Mesothelial cell of epicardium (in vitro differentiated cells): ENCODE data around the gene CNTF. TPM values are rescaled to one million over a fixed set of nuclear protein-coding genes. Genes with fewer than 3 reads are reported as not detected.
A peak's percentile ranks its signal among the peaks of the same experiment; 100 is the strongest.

Experiments used
- DNase-seq, 2 experiments: peaks; one replicate each; pipeline ENCODE4 v3.0.0; 2021; ENCODE audit warnings: low spot score in 2 of 2; ENCODE audit not compliant: unreplicated experiment in 2 of 2
- H3K27ac Mint-ChIP-seq: 2 replicates; pipeline ENCODE4 v1.8.0; 2021; ENCODE audit warnings: mixed read lengths
- H3K27me3 Mint-ChIP-seq: 2 replicates; pipeline ENCODE4 v1.8.0; 2021; ENCODE audit warnings: low read depth, mixed read lengths
- H3K36me3 Mint-ChIP-seq: 2 replicates; pipeline ENCODE4 v1.8.0; 2021; ENCODE audit warnings: mixed read lengths
- H3K4me1 Mint-ChIP-seq: 2 replicates; pipeline ENCODE4 v1.8.0; 2021; ENCODE audit warnings: mixed read lengths
- H3K4me3 Mint-ChIP-seq: 2 replicates; pipeline ENCODE4 v1.8.0; 2021; ENCODE audit warnings: mild to moderate bottlenecking, moderate library complexity, mixed read lengths
- H3K9me3 Mint-ChIP-seq: 2 replicates; pipeline ENCODE4 v1.8.0; 2021; ENCODE audit warnings: mixed read lengths
- total RNA-seq: library from RNA; stranded (reverse); gene quantifications from 3 replicates; pipeline ENCODE4 v1.2.1, GENCODE V29; 2021
- TF ChIP-seq, protein P1 (sequence below): fragments of 200-600 bp; sonication (generic); IDR thresholded peaks from one replicate; pipeline ENCODE4 v1.5.0; 2021; ENCODE audit warnings: antibody characterized with exemption; ENCODE audit not compliant: unreplicated experiment

The CNTF gene
- total RNA-seq, 1 donor from 2014 or later = 2.7 TPM

DNA sequence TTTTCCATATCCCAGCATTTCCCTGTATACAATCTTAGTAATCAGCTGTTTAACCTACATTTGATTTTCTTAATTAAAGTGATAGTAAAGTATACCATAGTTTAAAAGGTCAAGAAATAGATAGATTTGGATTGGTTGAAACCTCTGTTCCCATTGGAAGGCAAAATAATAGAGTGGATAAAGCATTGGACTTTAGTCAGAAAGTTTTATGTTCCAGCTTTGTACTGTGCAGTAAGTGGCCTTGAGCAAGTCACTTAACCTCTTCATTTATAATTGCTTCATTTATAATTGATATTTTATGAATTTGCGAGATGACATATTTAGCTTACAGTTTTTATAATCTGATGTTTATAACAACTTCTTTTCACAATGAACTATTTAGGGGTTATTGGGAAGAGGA is 40.0 kb upstream of the CNTF start:
- H3K27me3 Mint-ChIP-seq = no peaks in the 10 kb centered on the region
- no peak for DNase-seq
- TF ChIP-seq, protein P1, sequence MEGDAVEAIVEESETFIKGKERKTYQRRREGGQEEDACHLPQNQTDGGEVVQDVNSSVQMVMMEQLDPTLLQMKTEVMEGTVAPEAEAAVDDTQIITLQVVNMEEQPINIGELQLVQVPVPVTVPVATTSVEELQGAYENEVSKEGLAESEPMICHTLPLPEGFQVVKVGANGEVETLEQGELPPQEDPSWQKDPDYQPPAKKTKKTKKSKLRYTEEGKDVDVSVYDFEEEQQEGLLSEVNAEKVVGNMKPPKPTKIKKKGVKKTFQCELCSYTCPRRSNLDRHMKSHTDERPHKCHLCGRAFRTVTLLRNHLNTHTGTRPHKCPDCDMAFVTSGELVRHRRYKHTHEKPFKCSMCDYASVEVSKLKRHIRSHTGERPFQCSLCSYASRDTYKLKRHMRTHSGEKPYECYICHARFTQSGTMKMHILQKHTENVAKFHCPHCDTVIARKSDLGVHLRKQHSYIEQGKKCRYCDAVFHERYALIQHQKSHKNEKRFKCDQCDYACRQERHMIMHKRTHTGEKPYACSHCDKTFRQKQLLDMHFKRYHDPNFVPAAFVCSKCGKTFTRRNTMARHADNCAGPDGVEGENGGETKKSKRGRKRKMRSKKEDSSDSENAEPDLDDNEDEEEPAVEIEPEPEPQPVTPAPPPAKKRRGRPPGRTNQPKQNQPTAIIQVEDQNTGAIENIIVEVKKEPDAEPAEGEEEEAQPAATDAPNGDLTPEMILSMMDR = no peak
- H3K4me1 Mint-ChIP-seq = peaks cover 28% of the 10 kb centered on the region
- no peaks in the 10 kb centered on the region for H3K9me3 Mint-ChIP-seq
- no peak overlapping the region for H3K4me3 Mint-ChIP-seq
- no peak overlapping the region for H3K27ac Mint-ChIP-seq
- H3K36me3 Mint-ChIP-seq = no peaks in the 10 kb centered on the region

DNA sequence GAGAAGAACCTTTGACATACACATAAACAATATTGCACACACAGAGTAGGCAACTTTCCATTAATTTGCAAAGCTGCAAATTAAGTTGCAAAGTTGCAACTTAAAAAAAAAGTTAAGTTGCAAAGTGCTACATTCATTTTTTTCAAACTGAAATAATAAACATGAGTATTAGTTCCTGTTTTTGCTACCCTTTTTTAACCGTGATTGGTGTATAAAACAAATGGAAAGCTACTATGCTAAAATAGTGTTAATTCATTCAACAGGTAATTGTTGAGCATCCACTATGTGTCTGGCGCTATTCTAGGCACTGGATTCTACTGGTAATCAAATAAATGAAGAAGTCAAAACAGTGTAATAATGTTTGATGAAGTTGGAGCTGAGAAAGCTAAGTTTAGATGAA is 35.5 kb upstream of the CNTF start:
- Mint-ChIP-seq H3K4me1 (peaks cover 11% of the 10 kb centered on the region), H3K27me3 (no peaks in the 10 kb centered on the region), H3K36me3 (peaks cover 2% of the 10 kb centered on the region), H3K27ac (no peak overlapping the region), H3K4me3 (no peak overlapping the region), H3K9me3 (no peaks in the 10 kb centered on the region)
- DNase-seq = no peak
- TF ChIP-seq, protein P1 = no peak

DNA sequence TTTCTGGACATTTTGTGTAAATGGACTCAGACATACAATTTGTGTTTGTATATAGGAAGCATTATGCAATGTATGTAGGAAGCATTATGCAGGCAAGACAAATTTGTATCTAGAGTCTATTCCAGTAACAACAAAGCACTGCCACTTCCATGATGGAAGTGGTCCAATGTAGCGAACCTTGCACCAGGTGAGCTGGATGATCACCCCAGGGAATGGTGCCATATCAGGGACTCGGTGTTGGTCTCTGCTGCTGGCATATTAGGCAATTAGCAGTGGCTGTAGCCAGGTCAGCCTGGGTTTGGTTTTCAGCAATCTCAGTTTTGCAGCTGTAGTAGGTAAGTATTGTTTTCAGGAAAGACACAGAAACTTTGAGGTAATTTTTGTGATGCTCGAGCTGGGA is 30.8 kb upstream of the CNTF start:
- Mint-ChIP-seq H3K27ac (no peak overlapping the region), H3K27me3 (no peaks in the 10 kb centered on the region), H3K36me3 (peaks cover 7% of the 10 kb centered on the region), H3K4me3 (no peak overlapping the region), H3K4me1 (peaks cover 8% of the 10 kb centered on the region), H3K9me3 (no peaks in the 10 kb centered on the region)
- TF ChIP-seq, protein P1 = no peak
- no peak for DNase-seq

DNA sequence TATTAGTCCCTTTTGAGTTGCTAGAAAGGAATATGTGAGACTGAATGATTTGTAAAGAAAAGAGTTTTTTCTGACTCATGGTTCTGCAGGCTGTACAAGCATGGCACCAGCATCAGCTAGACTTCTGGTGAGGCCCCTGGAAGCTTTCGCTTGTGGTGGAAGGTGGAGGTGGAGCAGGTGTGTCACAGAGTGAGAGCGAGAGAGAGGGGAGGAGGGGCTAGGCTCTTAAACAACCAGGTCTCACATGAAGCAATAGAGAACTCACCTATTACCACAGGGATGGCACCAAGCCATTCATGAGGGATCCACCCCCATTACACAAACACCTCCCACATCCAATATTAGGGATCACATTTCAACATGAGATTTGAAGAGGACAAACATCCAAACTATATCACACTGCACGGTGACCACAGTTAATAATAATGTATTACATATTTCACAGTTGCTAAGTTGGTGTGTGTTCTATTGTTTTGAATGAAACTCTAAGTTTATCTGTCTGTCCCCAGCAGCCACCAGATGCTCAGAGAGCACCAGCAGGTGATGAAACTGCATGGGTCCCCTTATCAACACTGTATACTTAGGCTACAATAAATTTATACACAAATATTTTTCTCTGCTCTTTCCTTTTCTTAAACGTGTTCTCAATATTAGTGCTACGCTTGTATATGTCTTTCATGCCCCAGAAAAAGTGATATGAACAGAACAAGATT is 29.5 kb upstream of the CNTF start:
- TF ChIP-seq, protein P1 = no peak
- Mint-ChIP-seq H3K4me3 (no peak overlapping the region), H3K9me3 (no peaks in the 10 kb centered on the region), H3K27me3 (no peaks in the 10 kb centered on the region), H3K4me1 (peaks cover 8% of the 10 kb centered on the region), H3K36me3 (peaks cover 7% of the 10 kb centered on the region), H3K27ac (peak overlapping the region; percentile 23)
- no peak for DNase-seq

DNA sequence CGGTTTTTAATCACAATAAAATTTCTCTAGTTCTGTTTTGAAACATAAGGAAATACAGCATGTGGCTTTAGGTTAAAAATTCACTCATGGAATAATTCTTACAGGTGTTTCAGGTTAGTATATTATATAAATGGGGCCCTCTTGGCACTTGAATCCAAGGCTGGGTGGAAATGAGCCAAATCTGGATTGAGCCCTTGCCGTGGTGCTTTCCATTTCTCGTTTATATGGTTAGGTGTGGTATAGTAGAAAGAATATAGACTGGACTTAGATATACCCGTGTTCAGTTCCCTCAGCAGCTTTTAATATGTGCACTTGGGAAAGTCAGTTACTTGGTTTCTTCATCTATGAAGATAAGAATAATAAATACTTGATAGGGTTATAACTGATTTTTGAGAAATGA is 27.6 kb upstream of the CNTF start:
- no peaks in the 10 kb centered on the region for H3K27me3 Mint-ChIP-seq
- TF ChIP-seq, protein P1 = no peak
- no peak overlapping the region for H3K4me3 Mint-ChIP-seq
- DNase-seq = no peak
- H3K4me1 Mint-ChIP-seq = peaks cover 8% of the 10 kb centered on the region
- peaks cover 7% of the 10 kb centered on the region for H3K36me3 Mint-ChIP-seq
- peak overlapping the region; percentile 22 for H3K27ac Mint-ChIP-seq
- H3K9me3 Mint-ChIP-seq = no peaks in the 10 kb centered on the region

DNA sequence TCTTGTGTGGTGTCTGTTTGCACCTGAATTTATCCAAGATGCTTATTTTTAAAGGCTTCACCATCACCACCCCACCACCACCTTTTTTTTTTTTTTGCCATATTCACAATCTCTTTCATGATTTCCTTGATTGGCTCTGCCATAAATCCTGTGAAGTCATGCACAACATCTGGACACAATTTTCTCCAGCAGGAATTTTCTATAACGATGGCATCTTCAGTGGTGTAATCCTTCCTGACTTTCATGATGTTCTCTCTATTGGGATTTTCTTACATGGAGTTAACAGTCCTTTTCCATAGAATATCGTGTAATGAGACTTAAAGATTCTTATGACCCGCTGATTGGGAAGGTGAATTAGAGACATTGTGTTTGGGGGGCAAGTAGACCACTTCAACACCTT is 25.8 kb upstream of the CNTF start:
- Mint-ChIP-seq H3K4me3 (no peak overlapping the region), H3K36me3 (peaks cover 7% of the 10 kb centered on the region), H3K27me3 (no peaks in the 10 kb centered on the region), H3K27ac (no peak overlapping the region), H3K9me3 (no peaks in the 10 kb centered on the region), H3K4me1 (peaks cover 8% of the 10 kb centered on the region)
- TF ChIP-seq, protein P1 = no peak
- DNase-seq = no peak
